ENCODE measurements around the gene ANO4.

ANO4 gene

DNA sequence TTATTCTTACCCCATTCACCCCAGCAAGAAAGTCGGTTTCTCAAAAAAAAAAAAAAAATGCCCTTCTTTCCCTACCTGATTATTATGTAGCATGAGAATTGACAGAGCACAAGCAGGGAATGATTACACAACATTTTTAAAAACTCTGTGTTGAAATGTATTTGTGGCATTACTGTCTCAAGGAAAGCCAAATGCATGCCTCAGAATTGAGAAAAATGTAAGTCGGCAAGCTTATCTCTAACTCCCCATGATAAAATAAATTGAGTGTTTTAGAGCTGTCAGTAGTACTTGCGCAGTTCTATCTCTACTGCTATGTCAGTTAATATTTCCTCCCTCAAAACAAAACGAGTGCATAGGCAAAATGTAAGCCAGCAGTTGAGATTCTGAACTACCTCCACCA, 25.7 kb downstream of the ANO4 start:
- DNase-seq = no peak

DNA sequence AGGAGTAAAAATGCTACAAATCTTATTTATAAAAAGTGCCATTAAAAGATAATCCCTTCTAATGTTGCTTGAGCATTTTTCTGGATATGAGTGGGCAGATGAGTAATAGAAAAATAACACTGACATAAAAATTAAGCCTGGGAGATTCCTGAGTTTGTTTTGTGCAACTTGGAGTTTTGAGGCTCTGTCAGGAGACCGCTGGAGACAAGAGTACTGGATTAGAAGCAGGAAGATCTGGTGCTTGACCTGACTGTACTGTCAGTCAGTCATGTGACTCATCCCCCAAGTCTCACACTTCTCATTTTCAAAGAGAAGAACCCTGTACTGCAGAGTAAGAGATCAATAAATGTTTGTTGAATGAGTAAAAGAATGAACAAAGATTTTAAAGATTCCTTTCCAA, 29.4 kb downstream of the ANO4 start:
- DNase-seq = no peak

DNA sequence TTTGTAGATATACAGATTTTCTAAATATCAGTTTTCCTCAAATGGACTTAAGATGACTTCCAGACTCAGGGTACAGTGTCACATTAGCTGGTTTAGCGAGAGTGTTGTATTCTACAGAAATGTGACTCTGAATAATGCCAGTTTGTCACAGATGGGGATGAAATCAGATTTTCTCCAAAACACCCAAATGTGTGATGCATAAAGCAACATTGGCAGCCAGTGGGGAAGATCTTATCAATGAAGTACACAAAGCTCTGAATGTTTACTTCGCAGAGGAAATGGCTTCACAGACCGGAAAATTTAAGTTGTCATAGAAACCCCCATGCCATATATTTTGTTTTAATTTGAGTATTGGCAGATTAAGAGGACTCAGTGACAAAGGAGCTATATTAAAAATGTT, 29.9 kb downstream of the ANO4 start:
- no peak for DNase-seq

DNA sequence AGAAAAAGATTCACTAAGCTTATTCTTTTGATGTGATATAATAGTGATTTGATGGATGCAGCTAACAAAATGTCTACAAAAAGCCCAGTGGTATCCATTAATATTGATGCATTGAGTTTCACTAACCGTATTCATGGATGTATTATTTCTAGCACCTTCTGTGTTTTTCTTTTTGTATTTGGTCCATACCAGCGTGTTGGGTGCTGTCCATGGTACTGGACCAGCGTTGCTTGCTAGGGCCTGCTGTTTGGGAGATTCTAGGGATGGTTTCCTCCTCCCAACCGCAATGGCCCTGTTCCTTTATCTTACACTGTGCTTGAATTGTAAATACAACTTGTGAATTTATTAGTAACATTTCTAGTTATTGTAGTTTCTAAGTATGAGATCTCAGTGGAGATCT, 31.7 kb downstream of the ANO4 start:
- DNase-seq = no peak

DNA sequence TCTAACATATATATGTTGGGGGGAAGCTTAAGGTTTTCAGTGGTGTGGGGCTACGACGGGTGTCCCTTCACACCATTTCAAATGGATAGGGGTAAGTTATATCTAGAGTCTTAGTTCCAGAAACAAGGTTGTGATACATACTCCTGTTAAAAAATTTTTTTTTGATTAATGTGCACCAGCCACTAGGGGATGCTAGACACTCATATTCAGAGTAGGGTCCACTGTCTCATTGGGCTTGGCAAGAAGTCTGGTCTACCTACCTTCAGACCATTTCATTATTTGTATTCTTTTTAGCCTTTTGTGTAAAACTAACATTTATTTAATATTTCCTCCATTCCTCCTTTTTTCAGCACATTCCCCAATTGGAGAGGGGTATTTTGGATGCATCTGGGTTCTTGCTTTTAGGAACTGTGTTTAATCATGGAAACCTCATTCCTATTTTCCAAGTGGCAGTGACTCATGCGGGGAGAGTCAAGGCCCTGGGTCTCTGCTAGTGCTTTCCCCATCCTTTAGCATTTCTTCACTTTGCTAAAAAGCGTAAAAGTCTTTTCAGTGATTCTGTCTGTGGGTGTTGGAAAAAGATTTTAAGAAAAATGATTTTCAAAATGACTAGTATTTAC, 33.4 kb downstream of the ANO4 start:
- DNase-seq = no peak

DNA sequence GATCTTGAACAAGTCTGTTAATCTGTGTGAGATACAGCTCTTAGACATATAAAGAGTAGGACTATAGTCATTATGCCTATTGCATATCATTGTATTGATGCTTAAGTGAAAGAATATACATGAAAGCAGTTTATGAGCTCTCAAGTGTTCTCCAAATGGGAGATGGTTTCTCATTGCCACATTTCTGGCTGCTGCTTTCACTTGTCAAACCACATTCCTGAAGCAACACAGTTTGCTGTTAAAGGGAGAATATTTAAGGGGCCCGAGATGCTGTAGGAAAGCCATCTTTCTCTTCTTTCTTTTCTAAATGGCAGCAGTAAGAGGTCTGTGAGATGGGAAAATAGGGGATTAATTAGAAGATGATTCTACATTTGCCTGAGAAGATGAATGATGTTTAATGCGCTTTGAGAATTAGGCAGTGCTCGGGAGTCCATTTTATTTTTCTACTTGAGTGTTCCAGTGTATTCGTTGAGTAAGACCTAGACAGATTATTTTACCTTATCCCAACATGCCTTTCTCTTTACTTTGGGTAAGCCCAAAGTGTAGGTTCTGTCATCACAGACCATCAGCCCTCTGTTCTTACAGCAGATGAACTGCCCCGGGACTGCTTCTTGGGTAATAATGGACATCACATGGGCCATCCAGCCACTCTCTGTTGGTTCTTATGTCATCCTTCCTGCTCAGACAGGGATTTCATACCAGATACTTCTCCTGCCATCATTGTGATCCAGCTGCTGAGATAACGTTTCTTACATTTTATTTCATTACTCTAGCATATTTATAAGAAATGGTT, 35.6 kb downstream of the ANO4 start:
- DNase-seq = no peak

DNA sequence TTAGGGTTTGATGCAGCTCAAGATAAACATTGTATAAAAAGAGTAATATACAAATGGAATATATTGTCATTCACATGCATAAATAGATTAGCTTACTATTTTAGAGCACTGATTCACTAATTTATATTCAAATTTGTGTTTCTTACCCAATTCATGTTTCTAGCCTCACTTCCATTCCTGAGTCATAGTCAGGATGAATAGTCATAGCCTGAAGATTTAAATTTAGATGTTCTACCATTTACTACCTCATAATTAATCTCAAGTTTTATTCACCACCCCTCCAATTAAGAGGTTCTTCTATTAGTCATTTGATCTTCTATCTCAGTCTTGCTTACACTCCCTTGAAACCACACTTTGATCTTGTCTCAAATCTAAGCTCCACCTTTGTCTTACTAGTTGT, 38.7 kb downstream of the ANO4 start:
- no peak for DNase-seq

DNA sequence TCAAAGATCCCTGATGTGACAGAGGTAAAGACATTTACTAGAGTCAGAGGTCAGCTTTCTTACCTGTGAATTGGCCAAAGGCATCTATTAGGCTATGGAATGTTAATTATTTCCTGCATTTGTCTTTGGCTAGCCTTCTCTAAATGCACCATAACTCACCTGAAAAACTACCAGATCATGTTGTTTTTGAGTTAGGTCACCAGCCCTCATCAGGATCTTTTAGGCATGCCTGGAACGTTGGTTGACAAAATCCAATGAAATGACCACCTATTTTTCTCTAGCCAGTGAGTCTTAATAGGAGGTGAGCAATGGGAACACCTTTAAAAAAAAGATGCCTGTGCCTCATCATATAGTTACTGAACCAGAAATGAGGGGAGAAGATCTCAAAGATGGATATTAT, 46.2 kb downstream of the ANO4 start:
- DNase-seq = no peak

DNA sequence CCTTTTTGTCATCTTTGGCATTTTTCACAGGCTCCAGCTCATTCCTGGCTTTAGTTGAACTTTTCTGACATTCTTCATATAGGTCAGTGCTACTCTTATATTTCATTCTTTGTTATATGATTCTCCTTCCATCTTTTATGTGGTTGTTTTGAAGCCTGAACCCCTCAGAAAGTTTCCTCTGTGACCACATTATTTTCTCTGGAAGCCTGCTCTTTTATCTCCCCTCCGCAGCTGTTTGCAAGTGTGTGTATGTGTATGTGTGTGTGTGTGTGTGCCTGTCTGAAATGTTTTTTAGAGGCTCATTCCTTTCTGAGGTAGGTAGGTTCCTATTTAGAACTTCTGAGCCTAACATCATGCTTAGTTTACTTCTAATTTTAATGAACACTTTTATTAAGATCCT, 47.6 kb downstream of the ANO4 start:
- DNase-seq = no peak

DNA sequence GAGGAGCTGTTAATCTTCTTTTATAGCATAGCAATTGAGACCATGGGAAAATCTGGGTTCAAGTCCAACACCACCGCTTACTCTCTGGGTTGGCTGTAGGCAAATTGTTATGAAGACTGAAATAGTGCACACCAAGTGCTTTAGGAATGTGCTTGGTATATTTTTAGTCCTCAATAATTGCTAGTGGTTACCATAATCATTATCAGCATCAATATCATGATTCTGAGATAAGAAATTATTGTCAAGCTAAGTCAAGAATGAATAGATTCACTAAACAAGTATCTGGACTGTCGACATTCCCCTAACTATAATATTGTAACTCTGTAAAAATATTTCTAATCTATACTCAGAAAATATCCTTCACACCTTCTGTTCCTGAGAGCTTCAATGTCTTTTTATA, 48.5 kb downstream of the ANO4 start:
- no peak for DNase-seq

DNA sequence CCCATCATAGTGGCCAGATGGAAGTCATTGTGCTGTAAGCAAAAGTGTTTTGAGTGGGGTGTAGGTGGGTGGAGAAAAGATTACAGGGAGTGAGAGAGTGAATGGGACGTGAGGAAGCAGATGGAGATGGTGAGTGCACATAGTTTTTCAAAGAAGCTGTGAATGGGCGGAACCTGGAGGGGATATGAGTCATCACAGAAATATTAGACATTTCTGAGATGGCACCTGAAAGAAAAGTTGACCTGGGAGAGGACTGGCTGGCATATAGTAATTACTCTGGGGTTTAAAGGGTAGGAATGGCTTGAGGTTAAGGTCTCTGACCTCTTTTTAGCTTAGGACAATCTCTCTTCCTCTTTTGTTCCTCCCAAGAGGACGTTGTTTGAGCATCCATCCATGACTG, 50.5 kb downstream of the ANO4 start:
- DNase-seq = no peak

DNA sequence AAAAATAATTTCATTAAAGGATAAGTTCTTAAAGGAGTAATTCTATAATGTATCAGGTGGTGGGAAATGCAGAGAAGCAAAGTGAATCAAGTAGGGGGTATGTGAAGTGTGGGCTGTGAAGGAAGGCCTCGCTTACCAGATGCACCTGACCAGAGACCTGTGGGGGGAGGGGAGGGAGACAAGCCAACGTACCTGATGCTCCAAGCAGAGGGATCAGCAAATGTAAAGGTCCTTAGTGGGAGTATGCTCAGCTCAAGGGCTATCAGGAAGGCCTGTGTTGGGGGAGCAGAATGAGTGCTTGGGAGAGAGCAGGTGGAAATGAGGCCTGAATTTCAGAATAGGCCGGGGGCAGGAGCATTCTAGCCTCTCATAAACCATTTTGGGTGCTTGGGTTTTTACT, 57.1 kb downstream of the ANO4 start:
- DNase-seq = no peak

DNA sequence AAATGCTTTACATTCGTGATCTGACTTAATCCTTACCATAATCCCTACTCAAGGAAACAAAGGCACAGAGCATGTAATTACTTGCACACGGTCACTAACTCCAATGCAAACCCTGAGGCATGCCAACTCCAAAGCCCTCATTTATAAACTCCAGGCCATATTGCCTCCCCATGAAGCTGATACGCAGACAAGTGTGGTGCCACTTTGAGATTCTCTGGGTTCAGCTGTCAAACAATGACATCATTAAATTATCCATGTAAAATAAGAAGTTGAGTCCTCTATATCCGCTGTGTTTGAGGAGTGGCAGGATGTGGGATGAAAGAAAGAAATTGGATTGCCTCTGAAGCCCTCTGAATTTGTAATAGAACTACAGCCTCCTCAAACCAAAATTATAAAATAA, 62.8 kb downstream of the ANO4 start:
- no peak for DNase-seq

DNA sequence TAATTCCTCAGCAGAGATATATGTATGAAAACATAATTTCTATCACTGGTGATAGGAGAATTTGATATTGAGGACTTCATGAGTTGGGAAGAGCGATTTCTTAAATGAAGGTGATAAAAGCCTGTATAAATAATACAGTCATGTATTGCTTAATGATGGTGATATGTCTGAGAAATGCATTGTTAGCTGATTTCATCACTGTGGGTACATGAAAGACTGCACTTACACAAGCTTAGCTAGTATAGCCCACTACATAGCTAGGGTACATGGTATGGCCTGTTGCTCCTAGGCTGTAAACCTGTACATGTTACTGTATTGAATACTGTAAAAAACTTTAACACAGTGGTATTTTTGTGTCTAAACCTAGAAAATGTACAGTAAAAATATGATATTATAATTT, 63.4 kb downstream of the ANO4 start:
- no peak for DNase-seq

DNA sequence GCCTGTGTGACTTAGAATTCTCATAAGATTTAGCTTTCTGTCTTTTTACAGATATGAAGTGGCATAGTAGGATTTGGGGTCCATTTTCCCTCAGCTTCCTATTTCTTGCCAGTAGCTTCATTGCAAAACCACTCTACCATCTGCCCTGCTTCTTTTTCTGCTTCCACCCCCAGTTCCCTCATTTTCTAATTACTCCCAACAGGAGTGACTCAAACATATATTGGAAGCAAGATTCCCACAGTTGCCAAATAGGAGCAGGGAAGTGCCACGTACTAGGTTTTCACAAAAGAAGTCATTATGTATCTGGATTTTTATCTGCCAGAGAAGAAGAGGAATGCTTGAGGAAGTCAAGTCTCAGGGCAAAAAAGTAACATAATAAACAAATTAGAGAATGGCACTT, 64.1 kb downstream of the ANO4 start:
- no peak for DNase-seq

DNA sequence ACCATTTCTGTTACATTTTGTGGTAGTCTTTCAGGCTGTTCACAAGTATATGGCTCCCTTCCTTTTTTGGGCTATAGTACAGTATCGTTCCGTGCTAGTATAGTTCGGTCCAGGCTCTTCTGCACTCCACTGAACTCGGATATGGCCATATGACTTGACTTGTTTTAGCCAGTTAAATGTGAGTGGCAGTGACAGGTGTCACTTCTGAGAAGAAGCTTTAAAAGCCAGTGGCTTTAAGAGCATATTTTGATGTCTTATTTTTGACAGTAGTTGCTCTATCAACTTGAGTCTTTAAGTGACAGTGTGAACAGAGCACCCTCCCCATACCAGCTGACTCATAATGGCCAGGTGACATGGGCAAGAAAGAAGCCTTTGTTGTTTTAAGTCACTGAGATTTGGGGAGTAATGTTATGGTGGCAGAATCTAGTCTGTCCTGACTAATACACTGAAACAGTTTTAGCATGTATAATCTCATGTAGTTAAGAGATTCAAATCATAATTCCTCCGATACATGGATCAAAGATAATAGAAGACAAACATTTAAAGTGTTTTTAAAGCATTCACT, 64.6 kb downstream of the ANO4 start:
- DNase-seq = no peak

DNA sequence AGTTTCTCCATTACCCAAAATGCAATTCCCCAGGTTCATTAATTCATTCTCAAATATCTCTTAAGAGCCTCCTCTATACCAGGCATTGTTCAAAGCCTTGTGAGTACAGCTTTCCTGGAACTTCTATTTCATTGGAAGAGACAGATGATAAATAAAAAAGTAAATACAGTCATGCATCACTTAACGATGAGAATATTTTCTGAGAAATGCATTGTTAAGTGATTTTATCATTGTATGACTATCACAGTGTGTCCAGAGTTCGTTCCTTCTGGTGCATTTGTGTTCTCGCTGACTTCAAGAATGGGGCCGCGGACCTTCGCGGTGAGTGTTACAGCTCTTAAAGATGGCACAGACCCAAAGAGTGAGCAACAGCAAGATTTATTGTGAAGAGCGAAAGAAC, 66.0 kb downstream of the ANO4 start:
- DNase-seq = no peak

DNA sequence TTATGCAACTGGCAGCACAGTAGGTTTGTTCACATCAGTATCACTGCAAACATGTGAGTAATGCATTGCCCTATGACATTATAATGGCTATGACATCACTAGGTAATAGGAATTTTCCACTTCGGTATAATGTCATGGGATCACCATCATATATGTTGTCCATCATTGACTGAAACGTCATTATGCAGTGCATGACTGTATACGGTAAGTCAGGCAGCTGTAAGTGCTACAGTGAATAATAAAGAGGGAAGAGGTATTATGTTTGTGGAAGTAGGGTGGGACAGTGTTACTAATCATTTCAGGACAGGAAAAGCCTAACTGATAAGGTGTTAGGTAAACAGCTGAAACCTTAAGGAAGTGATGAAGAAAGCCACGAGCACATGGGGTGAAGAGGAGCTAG, 68.1 kb downstream of the ANO4 start:
- DNase-seq = no peak

DNA sequence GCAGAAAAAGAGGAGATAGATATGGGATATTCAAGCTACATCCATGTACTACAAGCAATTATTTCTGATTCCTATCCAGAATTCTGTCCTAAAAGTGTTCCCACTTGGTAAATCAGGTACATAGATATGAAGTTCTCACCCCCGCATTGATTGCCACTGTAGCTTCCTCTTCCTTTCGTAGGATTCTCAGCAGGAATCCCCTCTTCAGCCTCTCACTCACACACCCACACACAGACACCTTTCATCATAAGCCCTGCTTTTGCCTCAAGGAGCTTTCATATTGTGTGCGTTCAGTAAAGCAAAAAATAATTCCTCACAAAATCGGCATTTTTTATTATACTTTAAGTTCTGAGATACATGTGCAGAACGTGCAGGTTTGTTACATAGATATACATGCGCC, 69.8 kb downstream of the ANO4 start:
- DNase-seq = no peak

DNA sequence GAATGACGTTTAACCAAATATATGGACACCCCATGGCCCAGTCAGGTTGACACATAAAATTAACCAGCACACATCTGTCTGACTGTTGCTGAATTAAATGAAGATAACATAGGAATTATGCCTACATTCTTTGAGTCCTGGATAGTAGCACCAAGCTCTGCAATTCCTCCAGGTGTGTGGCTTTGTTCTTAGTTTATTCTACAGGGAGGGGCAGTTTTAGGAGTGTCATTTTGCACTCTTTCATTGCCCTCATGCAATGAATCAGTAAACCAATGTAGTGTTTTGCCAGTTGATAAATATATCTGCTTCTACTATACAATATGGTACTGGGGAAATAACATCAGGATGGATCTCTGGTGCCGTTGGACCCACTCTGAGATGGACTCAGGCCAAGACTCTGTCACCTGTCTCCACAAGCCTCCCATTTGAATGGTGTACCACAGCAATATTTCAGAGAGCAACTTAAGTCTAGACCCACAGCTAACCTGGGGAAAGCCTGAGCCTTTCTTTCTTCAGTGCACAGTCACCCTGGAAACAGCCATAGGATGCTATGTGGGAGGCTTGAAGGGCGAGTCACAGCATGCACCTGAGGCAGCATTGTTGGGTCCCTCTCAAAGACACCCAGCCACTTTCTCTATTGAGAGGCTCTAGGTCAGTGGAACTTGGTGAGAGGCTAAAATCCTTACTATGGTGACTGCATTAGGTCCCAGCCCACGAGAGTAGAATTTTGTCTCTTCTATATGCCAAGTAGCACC, 73.2 kb downstream of the ANO4 start:
- DNase-seq = no peak

DNA sequence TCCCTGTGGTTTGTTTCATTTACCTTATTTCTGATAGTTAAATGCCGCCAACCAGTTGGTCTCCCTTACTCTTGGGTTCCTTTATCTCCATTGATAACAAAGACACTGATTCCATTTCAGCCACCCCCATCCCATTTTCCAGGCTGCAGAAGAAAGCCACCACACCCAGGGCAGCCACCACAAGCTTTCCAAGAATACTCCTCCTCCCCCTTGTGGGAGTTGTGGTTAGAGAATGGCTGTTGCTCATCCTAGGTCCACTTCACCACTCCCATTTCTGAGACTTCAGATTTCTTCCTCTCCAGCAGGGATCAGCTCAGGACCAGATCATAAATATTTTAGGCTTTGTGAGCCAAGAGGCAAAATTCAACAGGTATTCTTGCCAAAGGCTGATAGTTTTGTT, 73.9 kb downstream of the ANO4 start:
- no peak for DNase-seq

DNA sequence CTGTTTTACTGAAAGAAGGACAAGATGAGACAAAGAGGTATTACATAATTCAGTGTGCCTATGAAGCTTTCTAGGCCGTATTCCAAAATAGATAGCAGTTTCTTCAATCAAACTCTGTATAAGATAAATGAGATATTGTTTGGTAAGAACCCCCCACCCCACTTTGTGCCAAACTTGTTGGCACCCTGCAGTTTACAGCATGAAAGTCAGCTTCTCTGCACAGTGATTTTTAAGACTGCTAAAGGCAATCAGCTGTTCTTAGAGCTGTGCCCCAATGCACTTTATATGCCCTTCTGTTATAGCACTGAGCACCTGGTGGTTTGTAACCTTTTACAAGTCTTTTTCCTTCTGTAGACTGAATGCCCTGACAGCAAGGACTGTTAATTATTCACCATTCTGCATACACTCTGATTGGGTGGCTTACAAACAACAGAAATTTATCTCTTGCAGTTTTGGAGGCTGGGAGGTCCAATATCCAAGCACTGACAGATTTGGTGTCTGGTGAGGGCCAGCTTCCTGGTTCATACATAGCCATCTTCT, 76.7 kb downstream of the ANO4 start:
- no peak for DNase-seq

DNA sequence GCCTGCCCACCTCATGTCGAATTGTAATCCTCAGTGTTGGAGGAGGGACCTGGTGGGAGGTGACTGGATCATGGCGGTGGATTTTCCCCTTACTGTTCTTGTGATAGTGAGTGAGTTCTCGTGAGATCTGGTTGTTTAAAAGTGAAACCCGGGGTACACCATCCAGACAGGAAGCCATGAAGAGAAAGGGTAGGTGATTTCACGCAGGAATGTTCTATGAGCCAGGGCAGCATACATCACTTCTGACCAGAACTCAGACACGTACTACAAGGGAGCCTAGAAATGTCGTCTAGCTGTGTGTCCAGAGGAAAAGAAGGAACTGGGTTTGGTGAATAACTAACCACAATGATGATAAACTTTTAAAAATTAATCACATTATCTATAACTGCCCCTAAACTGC, 80.6 kb downstream of the ANO4 start:
- DNase-seq = no peak

DNA sequence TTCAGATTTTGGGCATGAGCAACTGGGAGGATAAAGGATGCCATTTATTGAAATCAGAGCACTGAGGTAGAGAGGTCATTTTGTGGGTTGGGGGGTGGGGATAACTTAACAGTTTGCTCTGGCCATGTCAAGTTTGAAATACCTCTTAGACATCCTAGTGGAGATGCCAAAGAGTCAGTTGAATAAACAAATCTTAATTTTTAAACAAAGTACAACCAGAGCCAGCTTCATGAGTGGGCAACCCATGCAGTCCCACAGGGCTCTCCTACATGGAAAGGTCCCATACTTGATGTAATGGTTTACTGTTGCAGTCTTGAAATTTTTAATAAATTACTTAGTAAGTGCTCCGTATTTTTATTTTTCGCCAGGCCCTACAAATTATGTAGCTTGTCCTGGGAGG, 81.2 kb downstream of the ANO4 start:
- DNase-seq = no peak

Data from central memory CD4-positive, alpha-beta T cell (primary cell).